Hematopoietic multipotent progenitor cell treated with erythropoietin and hydrocortisone succinate and interleukin-3 and kit ligand, for 17 days (in vitro differentiated cells): ENCODE measurements around the gene MT1H.
"Not testable (repeated sequence)": the region's sequence is repeated elsewhere in the genome, so short reads cannot be mapped to it uniquely, and the experiment has no call there.

Experiments used
- DNase-seq: peaks from one replicate; pipeline ENCODE4 v3.0.0-alpha.2; 2015; ENCODE audit warnings: low spot score

The MT1H gene

GRCh38 chr16:56665286-56666261 is 4.0 kb upstream of the MT1H start:
- DNase-seq: not testable (repeated sequence)

- no peak for DNase-seq
Measured at GRCh38 chr16:56667581-56668571, 1.7 kb upstream of the MT1H start, which contains the start of gene MT1G. TSS of gene MT1G (minus strand) at chr16:56668065. CDS start at chr16:56667993, 72 bp downstream.

GRCh38 chr16:56669840-56670619 is 416 bp downstream of the MT1H start:
- DNase-seq: no peak

- no peak for DNase-seq
Measured at GRCh38 chr16:56670620-56670934, 963 bp downstream of the MT1H start.

- DNase-seq: not testable (repeated sequence)
Measured at GRCh38 chr16:56671691-56672090, 2.1 kb downstream of the MT1H start.

- DNase-seq: not testable (repeated sequence)
Measured at GRCh38 chr16:56672171-56672570, 2.6 kb downstream of the MT1H start.

- no peak for DNase-seq
Measured at GRCh38 chr16:56672761-56673536, 3.3 kb downstream of the MT1H start.

GRCh38 chr16:56673921-56674320 is 4.3 kb downstream of the MT1H start:
- DNase-seq: no peak

- DNase-seq: not testable (repeated sequence)
Measured at GRCh38 chr16:56674570-56674969, 5.0 kb downstream of the MT1H start.

GRCh38 chr16:56675685-56676210 is 6.1 kb downstream of the MT1H start:
- no peak for DNase-seq

- no peak for DNase-seq
Measured at GRCh38 chr16:56677474-56677873, 7.9 kb downstream of the MT1H start.

GRCh38 chr16:56679078-56679730 is 9.6 kb downstream of the MT1H start:
- no peak for DNase-seq

GRCh38 chr16:56679818-56680217 is 10.2 kb downstream of the MT1H start:
- no peak for DNase-seq

GRCh38 chr16:56681939-56682702 is 12.5 kb downstream of the MT1H start, which contains the start of gene MT1X:
TSS of gene MT1X (plus strand) at chr16:56682470. CDS start at chr16:56682541, 71 bp downstream.
- peak; percentile 38 for DNase-seq

- no peak for DNase-seq
Measured at GRCh38 chr16:56682703-56683397, 13.2 kb downstream of the MT1H start.

GRCh38 chr16:56683424-56684172 is 14.0 kb downstream of the MT1H start:
- no peak for DNase-seq

GRCh38 chr16:56684256-56684925 is 14.8 kb downstream of the MT1H start:
- no peak for DNase-seq
